Islet of Langerhans (tissue), 1 donor: Measurements from ENCODE around the gene PSMB10.

Source experiments
- FAIRE-seq: peaks from one replicate; lab custom pipeline; 2011; peaks lifted over from hg19 to GRCh38; lab: Jason Lieb, UNC

The PSMB10 gene

GRCh38 chr16:67963662-67964321, 27.1 kb upstream of the PSMB10 start:
- FAIRE-seq = no peak

GRCh38 chr16:67963292-67963661, 26.6 kb upstream of the PSMB10 start:
- no peak for FAIRE-seq

GRCh38 chr16:67962135-67962534, 25.5 kb upstream of the PSMB10 start:
- FAIRE-seq = no peak

- no peak for FAIRE-seq
Measured at GRCh38 chr16:67961551-67961957, 24.9 kb upstream of the PSMB10 start.

- FAIRE-seq = no peak
Measured at GRCh38 chr16:67959536-67960329, 23.1 kb upstream of the PSMB10 start.

GRCh38 chr16:67957622-67958021, 21.0 kb upstream of the PSMB10 start:
- FAIRE-seq = no peak

GRCh38 chr16:67954421-67955196, 18.0 kb upstream of the PSMB10 start:
- no peak for FAIRE-seq

GRCh38 chr16:67953641-67954375, 17.2 kb upstream of the PSMB10 start:
- FAIRE-seq = no peak

GRCh38 chr16:67951485-67951884, 14.8 kb upstream of the PSMB10 start:
- FAIRE-seq = no peak

GRCh38 chr16:67950335-67950843, 13.7 kb upstream of the PSMB10 start:
- no peak for FAIRE-seq

- FAIRE-seq = no peak
Measured at GRCh38 chr16:67949645-67950044, 13.0 kb upstream of the PSMB10 start.

GRCh38 chr16:67948015-67948414, 11.4 kb upstream of the PSMB10 start:
- FAIRE-seq = no peak

GRCh38 chr16:67946966-67947558, 10.4 kb upstream of the PSMB10 start:
- no peak for FAIRE-seq

- FAIRE-seq = no peak
Measured at GRCh38 chr16:67946128-67946569, 9.5 kb upstream of the PSMB10 start.

- no peak for FAIRE-seq
Measured at GRCh38 chr16:67945392-67945933, 8.8 kb upstream of the PSMB10 start.

GRCh38 chr16:67944690-67945391, 8.2 kb upstream of the PSMB10 start:
- FAIRE-seq = no peak

- no peak for FAIRE-seq
Measured at GRCh38 chr16:67943619-67944504, 7.2 kb upstream of the PSMB10 start, which contains the start of gene LCAT. Gene LCAT (minus strand): TSS chr16:67944120. CDS start chr16:67944101, 19 bp downstream.

- no peak for FAIRE-seq
Measured at GRCh38 chr16:67943256-67943618, 6.6 kb upstream of the PSMB10 start.

- no peak for FAIRE-seq
Measured at GRCh38 chr16:67942510-67943255, 6.0 kb upstream of the PSMB10 start.
